SK-N-SH treated with all-trans-retinoic acid at 6 μM for 48 hours (cell line): ENCODE results near the gene DDX3X.

Experiments
- ATAC-seq: fragments of 200-7000 bp; cut with Tn5 transposase; 3 replicates; pipeline ENCODE4 v1.9.1; 2020; ENCODE audit warnings: mild to moderate bottlenecking, moderate library complexity
- ARNTL ChIP-seq: fragments of 450-650 bp; formaldehyde crosslinking; IDR thresholded peaks from 2 replicates; pipeline ENCODE4 v1.5.0; 2020; ENCODE audit warnings: low read depth, mild to moderate bottlenecking, moderate library complexity, borderline replicate concordance
- BACH2 ChIP-seq: fragments of 250-450 bp; sonication (Bioruptor Pico); IDR thresholded peaks from 2 replicates; pipeline ENCODE4 v1.9.0; 2021; ENCODE audit warnings: mild to moderate bottlenecking, borderline replicate concordance
- CSDC2 ChIP-seq: fragments of 250-450 bp; sonication (Bioruptor Pico); IDR thresholded peaks from 2 replicates; pipeline ENCODE4 v1.5.0; 2020; ENCODE audit warnings: mild to moderate bottlenecking, moderate library complexity
- CSRNP3 ChIP-seq: fragments of 250-450 bp; sonication (Bioruptor Pico); IDR thresholded peaks from 2 replicates; pipeline ENCODE4 v1.5.1; 2021; ENCODE audit warnings: mild to moderate bottlenecking, moderate library complexity
- ESRRG ChIP-seq: fragments of 250-450 bp; sonication (Bioruptor Pico); IDR thresholded peaks from 2 replicates; pipeline ENCODE4 v1.6.1; 2021; ENCODE audit warnings: mild to moderate bottlenecking
- ISL1 ChIP-seq: fragments of 250-450 bp; sonication (Bioruptor Pico); IDR thresholded peaks from 2 replicates; pipeline ENCODE4 v2.1.2; 2022; ENCODE audit warnings: mild to moderate bottlenecking, moderate library complexity
- OSR1 ChIP-seq: fragments of 250-450 bp; sonication (Bioruptor Pico); IDR thresholded peaks from 2 replicates; pipeline ENCODE4 v1.8.0; 2022; ENCODE audit warnings: moderate library complexity, mild to moderate bottlenecking, inconsistent platforms
- PATZ1 ChIP-seq: fragments of 250-450 bp; sonication (Bioruptor Pico); IDR thresholded peaks from 2 replicates; pipeline ENCODE4 v1.8.0; 2020; ENCODE audit warnings: mild to moderate bottlenecking, moderate library complexity, borderline replicate concordance
- PPARA ChIP-seq: fragments of 250-450 bp; sonication (Bioruptor Pico); IDR thresholded peaks from 2 replicates; pipeline ENCODE4 v1.5.0; 2020; ENCODE audit warnings: mild to moderate bottlenecking, borderline replicate concordance
- RARB ChIP-seq: fragments of 250-450 bp; sonication (Bioruptor Pico); IDR thresholded peaks from 2 replicates; pipeline ENCODE4 v1.8.0; 2021; ENCODE audit warnings: mild to moderate bottlenecking, moderate library complexity
- SNAI2 ChIP-seq: fragments of 250-450 bp; sonication (Bioruptor Pico); IDR thresholded peaks from 2 replicates; pipeline ENCODE4 v1.5.0; 2020; ENCODE audit warnings: mild to moderate bottlenecking, moderate library complexity
- TOX ChIP-seq: fragments of 250-450 bp; sonication (Bioruptor Pico); IDR thresholded peaks from 2 replicates; pipeline ENCODE4 v1.8.0; 2021; ENCODE audit warnings: mild to moderate bottlenecking, moderate library complexity, borderline replicate concordance
- ZC3H10 ChIP-seq: fragments of 250-450 bp; sonication (Bioruptor Pico); IDR thresholded peaks from 2 replicates; pipeline ENCODE4 v1.5.1; 2021; ENCODE audit warnings: mild to moderate bottlenecking, moderate library complexity
- ZFP3 ChIP-seq: fragments of 250-450 bp; sonication (Bioruptor Pico); IDR thresholded peaks from 2 replicates; pipeline ENCODE4 v1.5.0; 2020; ENCODE audit warnings: mild to moderate bottlenecking, moderate library complexity
- ZNF565 ChIP-seq: fragments of 450-650 bp; formaldehyde crosslinking; conservative IDR thresholded peaks from 2 replicates; pipeline ENCODE4 v1.5.0; 2020; ENCODE audit warnings: low read depth, mild to moderate bottlenecking, moderate library complexity
- ZNF70 ChIP-seq: fragments of 450-650 bp; formaldehyde crosslinking; IDR thresholded peaks from 2 replicates; pipeline ENCODE4 v1.5.0; 2020; ENCODE audit warnings: mild to moderate bottlenecking, moderate library complexity
- ZNF8 ChIP-seq: fragments of 450-650 bp; formaldehyde crosslinking; IDR thresholded peaks from 2 replicates; pipeline ENCODE4 v1.5.0; 2020; ENCODE audit warnings: mild to moderate bottlenecking, moderate library complexity
- TF ChIP-seq, protein P1 (sequence below): fragments of 250-450 bp; sonication (Bioruptor Pico); IDR thresholded peaks from 2 replicates; pipeline ENCODE4 v1.5.0; 2020; ENCODE audit warnings: mild to moderate bottlenecking, moderate library complexity
- TF ChIP-seq, protein P2 (sequence below): fragments of 250-450 bp; sonication (Bioruptor Pico); IDR thresholded peaks from 2 replicates; pipeline ENCODE4 v1.8.0; 2021; ENCODE audit warnings: low read depth, mild to moderate bottlenecking, moderate library complexity, borderline replicate concordance
- TF ChIP-seq, protein P3 (sequence below): fragments of 250-450 bp; sonication (Bioruptor Pico); IDR thresholded peaks from 2 replicates; pipeline ENCODE4 v1.5.1; 2020; ENCODE audit warnings: low read depth, mild to moderate bottlenecking, moderate library complexity

Gene DDX3X

DNA sequence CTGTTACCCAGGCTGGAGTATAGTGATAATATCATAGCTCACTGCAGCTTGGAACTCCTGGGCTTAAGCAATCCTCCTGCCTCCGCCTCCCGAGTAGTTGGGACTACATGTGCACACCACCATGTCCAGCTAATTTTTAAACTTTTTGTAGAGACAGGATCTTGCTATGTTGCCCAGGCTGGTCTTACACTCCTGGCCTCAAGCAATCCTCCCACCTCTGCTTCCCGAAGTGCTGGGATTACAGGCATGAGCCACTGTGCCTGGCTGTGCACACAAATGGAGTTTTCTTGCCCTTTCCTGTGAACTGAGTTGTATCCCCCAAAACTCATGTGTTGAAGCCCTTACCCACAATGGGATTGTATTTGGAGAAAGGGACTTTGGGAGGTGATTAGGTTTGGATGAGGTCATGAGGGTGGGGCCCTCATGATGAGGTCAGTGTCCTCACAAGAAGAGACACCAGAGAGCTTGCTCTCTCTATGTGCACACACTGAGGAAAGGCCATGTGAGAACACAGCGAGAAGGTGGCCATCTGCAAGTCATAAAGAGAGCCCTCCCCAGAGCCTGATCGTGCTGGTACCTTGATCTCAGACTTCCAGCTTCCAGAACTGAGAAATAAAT, 40.1 kb downstream of the DDX3X start (continued):
- TF ChIP-seq, protein P1, sequence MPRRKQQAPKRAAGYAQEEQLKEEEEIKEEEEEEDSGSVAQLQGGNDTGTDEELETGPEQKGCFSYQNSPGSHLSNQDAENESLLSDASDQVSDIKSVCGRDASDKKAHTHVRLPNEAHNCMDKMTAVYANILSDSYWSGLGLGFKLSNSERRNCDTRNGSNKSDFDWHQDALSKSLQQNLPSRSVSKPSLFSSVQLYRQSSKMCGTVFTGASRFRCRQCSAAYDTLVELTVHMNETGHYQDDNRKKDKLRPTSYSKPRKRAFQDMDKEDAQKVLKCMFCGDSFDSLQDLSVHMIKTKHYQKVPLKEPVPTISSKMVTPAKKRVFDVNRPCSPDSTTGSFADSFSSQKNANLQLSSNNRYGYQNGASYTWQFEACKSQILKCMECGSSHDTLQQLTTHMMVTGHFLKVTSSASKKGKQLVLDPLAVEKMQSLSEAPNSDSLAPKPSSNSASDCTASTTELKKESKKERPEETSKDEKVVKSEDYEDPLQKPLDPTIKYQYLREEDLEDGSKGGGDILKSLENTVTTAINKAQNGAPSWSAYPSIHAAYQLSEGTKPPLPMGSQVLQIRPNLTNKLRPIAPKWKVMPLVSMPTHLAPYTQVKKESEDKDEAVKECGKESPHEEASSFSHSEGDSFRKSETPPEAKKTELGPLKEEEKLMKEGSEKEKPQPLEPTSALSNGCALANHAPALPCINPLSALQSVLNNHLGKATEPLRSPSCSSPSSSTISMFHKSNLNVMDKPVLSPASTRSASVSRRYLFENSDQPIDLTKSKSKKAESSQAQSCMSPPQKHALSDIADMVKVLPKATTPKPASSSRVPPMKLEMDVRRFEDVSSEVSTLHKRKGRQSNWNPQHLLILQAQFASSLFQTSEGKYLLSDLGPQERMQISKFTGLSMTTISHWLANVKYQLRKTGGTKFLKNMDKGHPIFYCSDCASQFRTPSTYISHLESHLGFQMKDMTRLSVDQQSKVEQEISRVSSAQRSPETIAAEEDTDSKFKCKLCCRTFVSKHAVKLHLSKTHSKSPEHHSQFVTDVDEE (CRISPR knock-in tag), result no peak
- TF ChIP-seq SNAI2 (CRISPR knock-in tag), result no peak
- no peak for TF ChIP-seq ARNTL (CRISPR knock-in tag)
- TF ChIP-seq RARB (CRISPR knock-in tag), result no peak

- TF ChIP-seq ZC3H10 (CRISPR knock-in tag) (no peak), ZFP3 (CRISPR knock-in tag) (no peak), TOX (CRISPR knock-in tag) (no peak), ZNF565 (no peak), ISL1 (CRISPR knock-in tag) (no peak), ARNTL (CRISPR knock-in tag) (no peak), OSR1 (no peak), CSRNP3 (no peak), BACH2 (CRISPR knock-in tag) (no peak), RARB (CRISPR knock-in tag) (no peak), ESRRG (CRISPR knock-in tag) (no peak), CSDC2 (CRISPR knock-in tag) (no peak), PATZ1 (CRISPR knock-in tag) (no peak), PPARA (CRISPR knock-in tag) (no peak), ZNF70 (CRISPR knock-in tag) (no peak), ZNF8 (CRISPR knock-in tag) (no peak)
- TF ChIP-seq, protein P2, sequence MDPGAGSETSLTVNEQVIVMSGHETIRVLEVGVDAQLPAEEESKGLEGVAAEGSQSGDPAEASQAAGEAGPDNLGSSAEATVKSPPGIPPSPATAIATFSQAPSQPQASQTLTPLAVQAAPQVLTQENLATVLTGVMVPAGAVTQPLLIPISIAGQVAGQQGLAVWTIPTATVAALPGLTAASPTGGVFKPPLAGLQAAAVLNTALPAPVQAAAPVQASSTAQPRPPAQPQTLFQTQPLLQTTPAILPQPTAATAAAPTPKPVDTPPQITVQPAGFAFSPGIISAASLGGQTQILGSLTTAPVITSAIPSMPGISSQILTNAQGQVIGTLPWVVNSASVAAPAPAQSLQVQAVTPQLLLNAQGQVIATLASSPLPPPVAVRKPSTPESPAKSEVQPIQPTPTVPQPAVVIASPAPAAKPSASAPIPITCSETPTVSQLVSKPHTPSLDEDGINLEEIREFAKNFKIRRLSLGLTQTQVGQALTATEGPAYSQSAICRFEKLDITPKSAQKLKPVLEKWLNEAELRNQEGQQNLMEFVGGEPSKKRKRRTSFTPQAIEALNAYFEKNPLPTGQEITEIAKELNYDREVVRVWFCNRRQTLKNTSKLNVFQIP (CRISPR knock-in tag), result no peak
- TF ChIP-seq, protein P1 (CRISPR knock-in tag), result no peak
- TF ChIP-seq, protein P3, sequence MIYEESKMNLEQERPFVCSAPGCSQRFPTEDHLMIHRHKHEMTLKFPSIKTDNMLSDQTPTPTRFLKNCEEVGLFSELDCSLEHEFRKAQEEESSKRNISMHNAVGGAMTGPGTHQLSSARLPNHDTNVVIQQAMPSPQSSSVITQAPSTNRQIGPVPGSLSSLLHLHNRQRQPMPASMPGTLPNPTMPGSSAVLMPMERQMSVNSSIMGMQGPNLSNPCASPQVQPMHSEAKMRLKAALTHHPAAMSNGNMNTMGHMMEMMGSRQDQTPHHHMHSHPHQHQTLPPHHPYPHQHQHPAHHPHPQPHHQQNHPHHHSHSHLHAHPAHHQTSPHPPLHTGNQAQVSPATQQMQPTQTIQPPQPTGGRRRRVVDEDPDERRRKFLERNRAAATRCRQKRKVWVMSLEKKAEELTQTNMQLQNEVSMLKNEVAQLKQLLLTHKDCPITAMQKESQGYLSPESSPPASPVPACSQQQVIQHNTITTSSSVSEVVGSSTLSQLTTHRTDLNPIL (CRISPR knock-in tag), result no peak
- ATAC-seq, result no peak
Observed at GRCh38 chrX:41377624-41378023, 43.7 kb downstream of the DDX3X start.
